GM12878 (cell line): ENCODE measurements around the gene GLI1. TPM values are rescaled to one million over a fixed set of nuclear protein-coding genes. Genes with fewer than 3 reads are reported as not detected.
A peak's percentile ranks its signal among the peaks of the same experiment; 100 is the strongest.

Experiments used
- ATAC-seq: fragments of 200-7000 bp; cut with Tn5 transposase; 3 replicates; pipeline ENCODE4 v1.9.1; 2020; ENCODE audit warnings: mild to moderate bottlenecking, moderate library complexity
- BruUV-seq: library from RNA; stranded (reverse); fragments of 400-500 nt; replicated peaks from 2 replicates; lab custom pipeline; 2021; lab: Mats Ljungman, UMichigan
- CTCF ChIA-PET: fragments of 300-600 bp; sonication (Branson Sonifier 250); formaldehyde crosslinking; extraction: SDS; loops from one replicate; lab custom pipeline; 2021; ENCODE audit warnings: inconsistent platforms; lab: Yijun Ruan, JAX
- POLR2A ChIA-PET: fragments of 350-600 bp; formaldehyde crosslinking; extraction: SDS; loops from one replicate; lab custom pipeline; 2021; ENCODE audit warnings: inconsistent platforms; lab: Charles Lee
- RAD21 ChIA-PET: fragments of 300-600 bp; sonication (Branson Sonifier 250); formaldehyde crosslinking; loops from one replicate; lab custom pipeline; 2023; ENCODE audit warnings: antibody characterized with exemption; ENCODE audit not compliant: unreplicated experiment; lab: Charles Lee
- SMC1A ChIA-PET: fragments of 300-600 bp; sonication (Branson Sonifier 250); formaldehyde crosslinking; loops from one replicate; lab custom pipeline; 2023; ENCODE audit not compliant: unreplicated experiment, uncharacterized antibody; lab: Charles Lee
- DNase-seq: peaks from one replicate; pipeline ENCODE4 v3.0.0-alpha.2; 2011; ENCODE audit warnings: low read depth, low spot score
- FAIRE-seq: peaks from 3 replicates; lab custom pipeline; 2011; peaks lifted over from hg19 to GRCh38; lab: Jason Lieb, UNC
- H2AFZ ChIP-seq: 2 replicates; pipeline ENCODE4 v1.6.0; 2011; ENCODE audit warnings: low read depth, low read length, control low read depth; ENCODE audit not compliant: control insufficient read depth
- H3K27ac ChIP-seq: 2 replicates; pipeline ENCODE4 v1.5.1; 2011; ENCODE audit warnings: control low read depth; ENCODE audit not compliant: control insufficient read depth, insufficient read depth
- H3K27me3 ChIP-seq, 2 experiments: replicated peaks in 1 of 2; 2 replicates each; pipeline versions ENCODE4 v1.6.0 to v1.6.1; 2011; ENCODE audit warnings: low read length in 1 of 2; ENCODE audit not compliant: control insufficient read depth in 2 of 2, insufficient read depth in 2 of 2
- H3K36me3 ChIP-seq, 2 experiments: 2 replicates each; pipeline ENCODE4 v1.5.1; 2011; ENCODE audit warnings: low read length in 1 of 2; ENCODE audit not compliant: control insufficient read depth in 2 of 2, insufficient read depth in 2 of 2
- H3K4me1 ChIP-seq: 2 replicates; pipeline ENCODE4 v1.6.1; 2011; ENCODE audit warnings: mild to moderate bottlenecking, low read length, moderate library complexity, mixed read lengths; ENCODE audit not compliant: control insufficient read depth, insufficient read depth
- H3K4me2 ChIP-seq: 2 replicates; pipeline ENCODE4 v1.6.0; 2011; ENCODE audit warnings: control low read depth; ENCODE audit not compliant: control insufficient read depth, insufficient read depth
- H3K4me3 ChIP-seq: fragments of 200-600 bp; sonication (generic); 2 replicates; pipeline ENCODE4 v1.5.1; 2016
- H3K79me2 ChIP-seq: 2 replicates; pipeline ENCODE4 v1.6.0; 2011; ENCODE audit warnings: low read length; ENCODE audit not compliant: control insufficient read depth, insufficient read depth
- H3K9ac ChIP-seq: 2 replicates; pipeline ENCODE4 v1.8.0; 2011; ENCODE audit warnings: low read length, control low read depth, mixed read lengths; ENCODE audit not compliant: control insufficient read depth, insufficient read depth
- H3K9me3 ChIP-seq: replicated peaks from 3 replicates; pipeline ENCODE4 v1.5.1; 2011; ENCODE audit warnings: mild to moderate bottlenecking, low read length; ENCODE audit not compliant: control insufficient read depth, insufficient read depth
- H4K20me1 ChIP-seq: 2 replicates; pipeline ENCODE4 v1.6.0; 2011; ENCODE audit not compliant: control insufficient read depth, insufficient read depth
- CBX3 ChIP-seq: fragments of 200-600 bp; sonication (generic); IDR thresholded peaks from 2 replicates; pipeline ENCODE4 v1.6.1; 2016; ENCODE audit warnings: low read depth, borderline replicate concordance
- CHD2 ChIP-seq: IDR thresholded peaks from 2 replicates; pipeline ENCODE4 v1.6.1; 2011; ENCODE audit warnings: low read depth, low read length, improper control_type of control experiment, borderline replicate concordance
- FOS ChIP-seq: IDR thresholded peaks from 3 replicates; pipeline ENCODE4 v1.6.1; 2011; ENCODE audit warnings: borderline replicate concordance; ENCODE audit not compliant: insufficient read length; ENCODE audit errors: extremely low read depth
- MEF2A ChIP-seq: IDR thresholded peaks from 2 replicates; pipeline ENCODE4 v1.6.1; 2011; ENCODE audit warnings: low read depth, mild to moderate bottlenecking, low read length, moderate library complexity; ENCODE audit not compliant: insufficient read depth
- POLR2AphosphoS2 ChIP-seq: IDR thresholded peaks from 2 replicates; pipeline ENCODE4 v1.6.1; 2011; ENCODE audit warnings: low read depth, mild to moderate bottlenecking, low read length, improper control_type of control experiment, moderate library complexity
- RAD51 ChIP-seq: fragments of 450-650 bp; IDR thresholded peaks from 2 replicates; pipeline ENCODE4 v1.6.1; 2016; ENCODE audit warnings: moderate library complexity, mild to moderate bottlenecking, inconsistent platforms
- SKIL ChIP-seq: fragments of 450-650 bp; IDR thresholded peaks from 2 replicates; pipeline ENCODE4 v1.6.1; 2017; ENCODE audit warnings: mild to moderate bottlenecking, low read depth, inconsistent platforms; ENCODE audit not compliant: poor library complexity, severe bottlenecking
- SUPT20H ChIP-seq: IDR thresholded peaks from 2 replicates; pipeline ENCODE4 v1.6.1; 2011; ENCODE audit warnings: low read depth, mild to moderate bottlenecking, low read length, moderate library complexity, borderline replicate concordance; ENCODE audit not compliant: control insufficient read depth
- YY1 ChIP-seq: IDR thresholded peaks from 2 replicates; pipeline ENCODE4 v1.6.1; 2011; ENCODE audit warnings: low read depth, mild to moderate bottlenecking, low read length
- ZNF622 ChIP-seq: fragments of 450-650 bp; IDR thresholded peaks from 2 replicates; pipeline ENCODE4 v1.6.1; 2017; ENCODE audit warnings: mild to moderate bottlenecking, inconsistent platforms
- ZSCAN29 ChIP-seq: fragments of 450-650 bp; IDR thresholded peaks from 2 replicates; pipeline ENCODE4 v1.6.1; 2017; ENCODE audit warnings: mild to moderate bottlenecking, moderate library complexity
- WGBS: methylation state at CpG from one replicate; pipeline ENCODE4 v1.1.6; 2016; ENCODE audit warnings: low lambda C conversion rate; ENCODE audit not compliant: insufficient replicate concordance, insufficient coverage; ENCODE audit errors: missing lambda C conversion rate; 5-methylcytosine and 5-hydroxymethylcytosine counted together
- in situ Hi-C: fragments of 300-500 bp; cut with MboI; formaldehyde crosslinking; loops from 9 replicates; pipeline ENCODE4 v1.14.3; 2018; ENCODE audit warnings: mixed read lengths
- intact Hi-C: fragments of 100-400 bp; cut with micrococcal nuclease; formaldehyde crosslinking; loops from one replicate; pipeline ENCODE4 v1.14.2; 2022; ENCODE audit not compliant: unreplicated experiment
- polyA plus RNA-seq, 11 experiments: library from polyadenylated mRNA; depleted of rRNA in 4 of 11; unstranded in 6 of 11; stranded (reverse) in 5 of 11; fragments of >200 nt; fragmentation: Nextera tagmentation in 4 of 11; fragmentation: Illumina TruSeq in 1 of 11; extraction: Ambion mirVana in 4 of 11; extraction: Trizol in 1 of 11; gene quantifications; 1 replicate in 1 of 11; 2 replicates in 10 of 11; pipeline versions ENCODE4 v1.2.1 to v1.2.3, GENCODE V29; 2011 to 2016; ENCODE audit warnings: inconsistent platforms in 2 of 11, missing spikeins in 2 of 11, low read depth in 1 of 11
- total RNA-seq, 4 experiments: library from RNA; depleted of rRNA in 3 of 4; stranded (reverse); fragments of >200 nt in 3 of 4; fragmentation: Illumina TruSeq in 1 of 4; extraction: Trizol in 1 of 4; gene quantifications; 2 replicates each; pipeline versions ENCODE4 v1.2.1 to v1.2.3, GENCODE V29; 2013 to 2021

GLI1 gene
- total and polyA plus RNA-seq, 10 of the 15 experiments (the other 5 are each of a cell fraction or from before 2014, with no cell fraction given), result 0.27 to 1.2 (median 0.49) TPM

- in situ Hi-C loops, result loop anchor here (5.0 to 10.0 kb wide), 2 partner anchors 141 to 193 kb away; no protein-coding TSS in a partner anchor
- no peak for ATAC-seq
- DNase-seq, result no peak
Observed at GRCh38 chr12:57455374-57456144, 4.0 kb upstream of the GLI1 start.

GRCh38 chr12:57456145-57456700 is 3.4 kb upstream of the GLI1 start:
- FAIRE-seq, result peak; percentile 87
- intact Hi-C loops (loop anchor here (5.0 kb wide), 1 partner anchor 166 kb away; no protein-coding TSS in a partner anchor), in situ Hi-C loops (loop anchor here (5.0 to 10.0 kb wide), 2 partner anchors 141 to 194 kb away; no protein-coding TSS in a partner anchor)
- Histone ChIP-seq H3K4me2 (peak overlapping the region; percentile 75), H3K9ac (peak overlapping the region; percentile 40; the same call in 1 of the 2 replicates), H3K4me3 (no peak overlapping the region), H4K20me1 (0 out of 2 replicates have a peak, but pooled peaks cover 2% of the 10 kb centered on the region), H3K4me1 (peaks cover 21% of the 10 kb centered on the region), H2AFZ (peak overlapping the region; percentile 89), H3K9me3 (no peaks in the 10 kb centered on the region), H3K79me2 (no peaks in the 10 kb centered on the region), H3K27ac (no peak overlapping the region), H3K36me3 (no peaks in the 10 kb centered on the region), H3K27me3 (0 out of 4 replicates have a peak, but pooled peaks cover 0 to 4% of the 10 kb centered on the region in 2 experiments)
- RAD21 ChIA-PET, result interaction anchor here (0.9 to 6.8 kb wide), 13 partner anchors 6 to 243 kb away, joined by 3 to 224 read pairs (median 10); partner anchors contain the start of gene STAC3
- POLR2A ChIA-PET, result interaction anchor here (0.5 to 6.1 kb wide), 10 partner anchors 11 to 205 kb away, joined by 3 to 29 read pairs (median 6); partner anchors contain the start of gene STAC3
- CTCF ChIA-PET, result interaction anchor here (0.6 to 11.0 kb wide), 35 partner anchors 12 to 1096 kb away, joined by 3 to 540 read pairs (median 5); partner anchors contain the start of genes ARHGAP9, DDIT3, INHBC and PIP4K2C
- WGBS, result 33% methylated on average over 15 of the region's 15 CpGs
- SMC1A ChIA-PET, result interaction anchor here (0.6 to 7.6 kb wide), 19 partner anchors 14 to 214 kb away, joined by 3 to 226 read pairs (median 3); partner anchors contain the start of genes DDIT3 and INHBC
- ATAC-seq, result peak; percentile 55
- BruUV-seq, result no TSS peak
- DNase-seq, result no peak
- TF ChIP-seq FOS (no peak), YY1 (0 out of 2 replicates have a peak, but pooled peaks have one; percentile 6), POLR2AphosphoS2 (no peak), CHD2 (no peak), SUPT20H (no peak), MEF2A (no peak), ZSCAN29 (no peak), RAD51 (no peak), CBX3 (no peak), SKIL (no peak)

More at GRCh38 chr12:57455374-57456144, 4.0 kb upstream of the GLI1 start:
- peak overlapping the region; percentile 75 for H3K4me2 ChIP-seq
- no peaks in the 10 kb centered on the region for H3K9me3 ChIP-seq
- H3K79me2 ChIP-seq, result no peaks in the 10 kb centered on the region
- 56% methylated on average over 10 of the region's 10 CpGs for WGBS
- H3K4me3 ChIP-seq, result no peak overlapping the region
- no peaks in the 10 kb centered on the region for H3K36me3 ChIP-seq
- peaks cover 14% of the 10 kb centered on the region for H3K4me1 ChIP-seq
- H4K20me1 ChIP-seq, result 0 out of 2 replicates have a peak, but pooled peaks cover 2% of the 10 kb centered on the region
- peak overlapping the region; percentile 40; the same call in 1 of the 2 replicates for H3K9ac ChIP-seq
- no peaks in the 10 kb centered on the region for H3K27me3 ChIP-seq
- ChIA-PET RAD21 (interaction anchor here (0.5 to 6.8 kb wide), 19 partner anchors 7 to 242 kb away, joined by 3 to 224 read pairs (median 4); partner anchors contain the start of genes SHMT2 and STAC3), POLR2A (interaction anchor here (0.6 to 6.1 kb wide), 14 partner anchors 10 to 411 kb away, joined by 3 to 29 read pairs (median 4); partner anchors contain the start of genes INHBC and SHMT2), SMC1A (interaction anchor here (0.6 to 7.6 kb wide), 22 partner anchors 13 to 242 kb away, joined by 3 to 226 read pairs (median 4); partner anchors contain the start of genes DDIT3 and INHBC), CTCF (interaction anchor here (0.6 to 11.0 kb wide), 46 partner anchors 7 to 699 kb away, joined by 3 to 540 read pairs (median 4); partner anchors contain the start of genes ARHGAP9, DDIT3, INHBC and PIP4K2C)
- H3K27ac ChIP-seq, result no peak overlapping the region
- peak overlapping the region; percentile 89 for H2AFZ ChIP-seq
- BruUV-seq, result no TSS peak
- intact Hi-C loops, result loop anchor here (5.0 kb wide), 1 partner anchor 167 kb away; no protein-coding TSS in a partner anchor
- TF ChIP-seq ZNF622, result no peak
- no peak for FAIRE-seq
